ENCODE results near the gene GGN. TPM values are rescaled to one million over a fixed set of nuclear protein-coding genes. Genes with fewer than 3 reads are reported as not detected.
"Not testable (repeated sequence)": the region's sequence is repeated elsewhere in the genome, so short reads cannot be mapped to it uniquely, and the experiment has no call there.

Gene GGN
- total RNA-seq, 4 donors from 2014 or later: 0.13 TPM; not detected in 3

- H3K27me3 ChIP-seq: peaks cover 8 to 28% (median 24%) of the 10 kb centered on the region in 3 donors
- H3K4me1 ChIP-seq: no peaks in the 10 kb centered on the region
- DNase-seq: no peak
Measured at GRCh38 chr19:38350883-38351282, 37.0 kb downstream of the GGN start.

GRCh38 chr19:38346837-38347236 is 41.0 kb downstream of the GGN start:
- no peaks in the 10 kb centered on the region for H3K9me3 ChIP-seq
- no peaks in the 10 kb centered on the region for H3K4me1 ChIP-seq
- in situ Hi-C loops (cut with MboI; ENCODE audit: low sequenced_read_pairs in 4 of 4) (loop anchor here (25.0 kb wide), 2 partner anchors 210 to 435 kb away; partner anchors contain the start of genes SIPA1L3 (in 4 of the 4) and WDR87 (in 4 of the 4)), intact Hi-C loops (cut with DNase I; ENCODE audit: low total_unique reads) (no loop called here)
- TF ChIP-seq POLR2A (IDR thresholded peaks at IDR 0.05) (no peak), CTCF (IDR thresholded peaks at IDR 0.05 in 4 of 5, conservative IDR thresholded peaks at IDR 0.05 in 1 of 5) (no peak)
- peaks cover 2 to 10% (median 7%) of the 10 kb centered on the region in 3 donors for H3K27me3 ChIP-seq
- H3K27ac ChIP-seq: no peak overlapping the region
- ATAC-seq: no peak
- no peak overlapping the region for H3K4me3 ChIP-seq
- no peaks in the 10 kb centered on the region for H3K36me3 ChIP-seq
- no peak for DNase-seq

More at GRCh38 chr19:38350883-38351282, 37.0 kb downstream of the GGN start:
- Histone ChIP-seq H3K4me3 (no peak overlapping the region), H3K36me3 (no peaks in the 10 kb centered on the region), H3K9me3 (no peaks in the 10 kb centered on the region), H3K27ac (no peak overlapping the region)
- intact Hi-C loops (cut with DNase I; ENCODE audit: low total_unique reads) (no loop called here), in situ Hi-C loops (cut with MboI; ENCODE audit: low sequenced_read_pairs in 4 of 4) (no loop called here)
- ATAC-seq: no peak
- no peak for TF ChIP-seq POLR2A (IDR thresholded peaks at IDR 0.05)
- no peak for TF ChIP-seq CTCF (IDR thresholded peaks at IDR 0.05 in 4 of 5, conservative IDR thresholded peaks at IDR 0.05 in 1 of 5)

GRCh38 chr19:38340927-38341326 is 46.9 kb downstream of the GGN start:
- intact Hi-C loops (cut with DNase I; ENCODE audit: low total_unique reads) (no loop called here), in situ Hi-C loops (cut with MboI; ENCODE audit: low sequenced_read_pairs in 4 of 4) (loop anchor here (25.0 kb wide), 2 partner anchors 204 to 429 kb away; partner anchors contain the start of genes SIPA1L3 (in 4 of the 4) and WDR87 (in 4 of the 4))
- no peaks in the 10 kb centered on the region for H3K27me3 ChIP-seq
- no peak overlapping the region for H3K4me3 ChIP-seq
- ATAC-seq: no peak
- H3K4me1 ChIP-seq: peaks cover 5 to 7% of the 10 kb centered on the region in 2 donors
- H3K36me3 ChIP-seq: no peaks in the 10 kb centered on the region
- H3K9me3 ChIP-seq: no peaks in the 10 kb centered on the region
- no peak overlapping the region for H3K27ac ChIP-seq
- no peak for DNase-seq
- no peak for TF ChIP-seq CTCF (IDR thresholded peaks at IDR 0.05 in 4 of 5, conservative IDR thresholded peaks at IDR 0.05 in 1 of 5)
- TF ChIP-seq POLR2A (IDR thresholded peaks at IDR 0.05): no peak

GRCh38 chr19:38339011-38339410 is 48.8 kb downstream of the GGN start:
- H3K4me3 ChIP-seq; H3K4me1 ChIP-seq; H3K27me3 ChIP-seq; DNase-seq; H3K27ac ChIP-seq; H3K36me3 ChIP-seq; intact Hi-C loops (cut with DNase I; ENCODE audit: low total_unique reads); H3K9me3 ChIP-seq; ATAC-seq: not testable (repeated sequence)
- in situ Hi-C loops (cut with MboI; ENCODE audit: low sequenced_read_pairs in 4 of 4): loop anchor here (25.0 kb wide), 2 partner anchors 202 to 427 kb away; partner anchors contain the start of genes SIPA1L3 (in 4 of the 4) and WDR87 (in 4 of the 4)

- no peak for TF ChIP-seq CTCF (IDR thresholded peaks at IDR 0.05 in 4 of 5, conservative IDR thresholded peaks at IDR 0.05 in 1 of 5)
- no peak for TF ChIP-seq POLR2A (IDR thresholded peaks at IDR 0.05)
- Histone ChIP-seq H3K27ac (peak overlapping the region; percentile 96 to 99 (median 98)), H3K4me1 (peaks cover 5 to 7% of the 10 kb centered on the region in 2 donors), H3K27me3 (no peaks in the 10 kb centered on the region), H3K4me3 (peak overlapping the region; percentile 77 to 91 (median 79)), H3K9me3 (no peaks in the 10 kb centered on the region), H3K36me3 (no peaks in the 10 kb centered on the region)
- in situ Hi-C loops (cut with MboI; ENCODE audit: low sequenced_read_pairs in 4 of 4): loop anchor here (25.0 kb wide), 2 partner anchors 200 to 425 kb away; partner anchors contain the start of genes SIPA1L3 (in 4 of the 4) and WDR87 (in 4 of the 4)
- ATAC-seq: no peak
- no peak for DNase-seq
- intact Hi-C loops (cut with DNase I; ENCODE audit: low total_unique reads): no loop called here
Measured at GRCh38 chr19:38337360-38337653, 50.5 kb downstream of the GGN start.

Data from gastrocnemius medialis (tissue), 4 donors.